Omental fat pad (tissue), 4 donors: ENCODE results near the gene TRIML1. TPM values are rescaled to one million over a fixed set of nuclear protein-coding genes. Genes with fewer than 3 reads are reported as not detected.

ENCODE experiments used
- ATAC-seq: fragments of 150-250 bp; one replicate; pipeline ENCODE4 v1.9.1; 2016; ENCODE audit warnings: mild to moderate bottlenecking, moderate library complexity; ENCODE audit not compliant: low FRiP score
- DNase-seq: peaks from one replicate; pipeline ENCODE4 v3.0.0-alpha.2; 2019; ENCODE audit warnings: low spot score
- small RNA-seq: library from RNA; depleted of rRNA; stranded (forward); fragments of <200 nt; gene quantifications from one replicate; pipeline ENCODE3, GENCODE V24; 2016
- total RNA-seq, 4 donors: library from RNA; depleted of rRNA; stranded (reverse); fragments of >200 nt; gene quantifications; one replicate each; pipeline ENCODE4 v1.1.0, GENCODE V29; 2016
- TF ChIP-seq, protein P1 (sequence below), 3 donors: fragments of 450-650 bp; IDR thresholded peaks; one replicate each; pipeline ENCODE4 v1.5.1; 2016 to 2017; ENCODE audit warnings: antibody characterized with exemption in 3 of 3, mild to moderate bottlenecking in 3 of 3, moderate library complexity in 2 of 3

The TRIML1 gene
- total RNA-seq, 4 donors from 2014 or later: not detected

DNA sequence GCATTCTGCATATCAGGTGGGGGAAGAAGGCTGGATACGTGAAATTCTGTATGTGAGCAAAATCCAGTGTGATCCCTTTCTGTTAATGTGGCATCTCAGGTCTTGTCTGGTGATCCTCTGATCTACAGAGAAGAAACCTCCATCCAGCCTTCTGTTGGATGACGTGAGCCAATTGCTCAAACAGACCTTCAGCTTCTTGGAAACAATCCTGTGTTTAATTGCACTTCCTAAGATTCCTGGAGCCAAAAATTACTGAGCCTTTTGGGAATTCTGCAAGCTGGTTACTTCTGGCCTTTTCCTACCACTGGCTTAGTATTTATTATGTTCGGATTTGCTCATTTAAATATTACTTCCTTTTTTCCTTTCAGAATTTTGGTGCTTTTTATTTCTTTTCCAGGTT lies 51.2 kb downstream of the TRIML1 start:
- ATAC-seq: no peak
- no peak for DNase-seq
- TF ChIP-seq, protein P1, sequence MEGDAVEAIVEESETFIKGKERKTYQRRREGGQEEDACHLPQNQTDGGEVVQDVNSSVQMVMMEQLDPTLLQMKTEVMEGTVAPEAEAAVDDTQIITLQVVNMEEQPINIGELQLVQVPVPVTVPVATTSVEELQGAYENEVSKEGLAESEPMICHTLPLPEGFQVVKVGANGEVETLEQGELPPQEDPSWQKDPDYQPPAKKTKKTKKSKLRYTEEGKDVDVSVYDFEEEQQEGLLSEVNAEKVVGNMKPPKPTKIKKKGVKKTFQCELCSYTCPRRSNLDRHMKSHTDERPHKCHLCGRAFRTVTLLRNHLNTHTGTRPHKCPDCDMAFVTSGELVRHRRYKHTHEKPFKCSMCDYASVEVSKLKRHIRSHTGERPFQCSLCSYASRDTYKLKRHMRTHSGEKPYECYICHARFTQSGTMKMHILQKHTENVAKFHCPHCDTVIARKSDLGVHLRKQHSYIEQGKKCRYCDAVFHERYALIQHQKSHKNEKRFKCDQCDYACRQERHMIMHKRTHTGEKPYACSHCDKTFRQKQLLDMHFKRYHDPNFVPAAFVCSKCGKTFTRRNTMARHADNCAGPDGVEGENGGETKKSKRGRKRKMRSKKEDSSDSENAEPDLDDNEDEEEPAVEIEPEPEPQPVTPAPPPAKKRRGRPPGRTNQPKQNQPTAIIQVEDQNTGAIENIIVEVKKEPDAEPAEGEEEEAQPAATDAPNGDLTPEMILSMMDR (IDR thresholded peaks at IDR 0.05): no peak

DNA sequence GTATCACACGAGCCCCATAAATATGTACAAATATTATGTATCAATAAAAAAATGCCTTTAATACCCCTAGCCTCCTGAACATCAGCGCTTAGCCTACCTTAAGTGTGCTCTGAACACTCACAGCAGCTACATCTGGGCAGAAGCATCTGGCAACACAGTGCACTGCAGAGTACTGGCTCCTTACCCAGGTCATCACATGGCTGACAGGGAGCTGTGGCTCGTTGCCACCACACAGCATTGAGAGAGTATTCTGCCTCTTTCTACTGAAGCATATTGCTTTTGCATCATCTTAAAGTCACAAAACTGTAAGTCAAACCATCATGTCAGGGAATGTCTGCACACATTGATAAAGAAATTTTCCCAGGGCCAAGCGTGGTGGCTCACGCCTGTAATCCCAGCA lies 55.2 kb downstream of the TRIML1 start:
- ATAC-seq (no peak), DNase-seq (no peak)

DNA sequence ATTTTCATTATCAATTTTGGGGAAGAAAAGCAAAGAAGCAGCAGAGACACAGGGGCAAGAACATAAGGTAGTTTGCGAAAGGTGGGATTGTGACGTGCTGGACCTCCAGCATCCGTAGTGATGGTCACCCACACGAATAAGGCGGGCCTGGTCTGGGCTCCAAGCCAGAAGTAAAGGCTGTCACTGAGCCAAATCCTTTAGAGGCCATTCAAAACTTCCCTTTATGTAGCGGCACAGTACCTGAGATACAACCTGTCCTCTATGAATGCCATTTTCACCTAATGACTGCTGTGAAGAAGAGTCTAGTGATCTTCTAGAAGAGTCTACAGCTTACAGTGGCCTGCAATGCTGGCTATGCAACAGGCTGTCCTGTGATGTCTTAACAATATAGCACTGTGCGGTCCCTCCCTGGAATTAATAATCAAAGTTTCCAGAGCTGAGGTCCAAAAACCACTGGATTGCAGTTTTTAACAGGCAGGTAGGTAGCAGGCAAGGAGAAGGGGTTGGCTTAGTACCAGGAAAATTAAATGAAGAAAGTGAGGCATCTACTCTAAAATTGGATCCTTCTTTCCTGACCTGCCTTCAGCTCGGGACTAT lies 56.2 kb downstream of the TRIML1 start:
- TF ChIP-seq, protein P1 (IDR thresholded peaks at IDR 0.05): no peak
- ATAC-seq (no peak), DNase-seq (no peak)

More for the DNA sequence above, 55.2 kb downstream of the TRIML1 start:
- TF ChIP-seq, protein P1 (IDR thresholded peaks at IDR 0.05): no peak

DNA sequence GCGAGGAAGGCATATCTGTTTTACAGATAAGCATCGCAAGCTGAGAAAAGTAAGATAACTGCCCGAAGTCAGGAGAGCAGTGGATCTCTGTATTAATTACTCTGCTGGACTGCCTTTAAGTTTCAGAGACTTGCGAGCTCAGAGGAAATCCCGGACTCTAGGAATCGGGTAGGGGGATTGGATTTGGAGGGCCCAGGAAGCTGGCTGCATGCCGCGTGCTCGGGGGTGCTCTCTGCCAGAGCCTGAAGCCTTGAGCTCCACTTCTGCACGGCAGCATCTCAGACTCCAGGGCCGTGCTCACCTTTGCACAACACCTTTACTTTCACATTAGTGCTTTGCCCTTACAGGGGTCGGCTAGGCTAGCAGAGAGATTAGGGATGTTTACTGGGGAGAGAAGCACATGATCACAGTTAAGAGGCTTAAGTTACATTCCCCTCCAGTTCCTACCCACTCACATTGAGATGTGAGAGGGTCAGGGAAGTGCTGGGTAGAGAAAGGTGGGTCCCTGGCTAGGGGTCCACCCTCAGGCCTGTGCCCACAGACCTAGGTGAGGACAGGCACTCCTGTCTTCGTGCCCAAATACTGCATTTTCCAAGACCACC lies 57.0 kb downstream of the TRIML1 start:
- ATAC-seq (no peak), DNase-seq (no peak)
- TF ChIP-seq, protein P1 (IDR thresholded peaks at IDR 0.05): no peak

Small RNA genes lying within 50 kb of the gene (small RNA-seq; reads per million reads assigned to genes)
- not detected for gene RNU6-173P

Other genes starting within 250 kb of the TRIML1 start
- under 1 TPM in 2 of 4 donors, not detected in 2; 0.24 to 0.46 TPM for gene ZFP42, start 143.7 kb upstream of the TRIML1 start, total RNA-seq
- gene TRIML2, start 29.8 kb upstream of the TRIML1 start, total RNA-seq: not detected